Central memory CD8-positive, alpha-beta T cell (primary cell): Measurements from ENCODE around the gene ARAP1.

Experiments
- ATAC-seq: fragments of 150-1000 bp; cut with Tn5 transposase; replicated peaks from 2 replicates; pipeline ENCODE4 v1.10.0; 2022; ENCODE audit warnings: mild to moderate bottlenecking, moderate FRiP score, moderate number of reproducible peaks; ENCODE audit not compliant: poor library complexity, severe bottlenecking; ENCODE audit errors: extremely low read depth
- DNase-seq, 2 donors: peaks; one replicate each; pipeline ENCODE4 v3.0.0; 2021; ENCODE audit warnings: low spot score in 2 of 2
- H3K27ac Mint-ChIP-seq: one replicate; pipeline ENCODE4 v1.8.0; 2022; ENCODE audit warnings: low read depth, mild to moderate bottlenecking, moderate library complexity, mixed read lengths
- H3K27me3 Mint-ChIP-seq: one replicate; pipeline ENCODE4 v1.8.0; 2022; ENCODE audit warnings: mixed read lengths
- H3K36me3 Mint-ChIP-seq: one replicate; pipeline ENCODE4 v1.8.0; 2022; ENCODE audit warnings: mild to moderate bottlenecking, moderate library complexity, mixed read lengths; ENCODE audit not compliant: insufficient read depth
- H3K4me1 Mint-ChIP-seq: one replicate; pipeline ENCODE4 v1.8.0; 2022; ENCODE audit warnings: mixed read lengths
- H3K4me3 Mint-ChIP-seq: one replicate; pipeline ENCODE4 v1.8.0; 2022; ENCODE audit warnings: mild to moderate bottlenecking, moderate library complexity, mixed read lengths
- H3K9me3 Mint-ChIP-seq: one replicate; pipeline ENCODE4 v1.8.0; 2022; ENCODE audit warnings: mixed read lengths

ARAP1 gene

GRCh38 chr11:72741429-72741833 lies 10.8 kb downstream of the ARAP1 start:
- no peaks in the 10 kb centered on the region for H3K27me3 Mint-ChIP-seq
- H3K4me3 Mint-ChIP-seq: peak overlapping the region; percentile 33
- no peaks in the 10 kb centered on the region for H3K9me3 Mint-ChIP-seq
- DNase-seq (no peak), ATAC-seq (no peak)
- peaks cover 81% of the 10 kb centered on the region for H3K4me1 Mint-ChIP-seq
- H3K27ac Mint-ChIP-seq: peak overlapping the region; percentile 98
- H3K36me3 Mint-ChIP-seq: peaks cover 7% of the 10 kb centered on the region

GRCh38 chr11:72740562-72741428 lies 11.4 kb downstream of the ARAP1 start:
- DNase-seq (no peak), ATAC-seq (no peak)
- H3K36me3 Mint-ChIP-seq: peaks cover 11% of the 10 kb centered on the region
- no peaks in the 10 kb centered on the region for H3K27me3 Mint-ChIP-seq
- H3K9me3 Mint-ChIP-seq: no peaks in the 10 kb centered on the region
- peak overlapping the region; percentile 33 for H3K4me3 Mint-ChIP-seq
- peaks cover 85% of the 10 kb centered on the region for H3K4me1 Mint-ChIP-seq
- peak overlapping the region; percentile 98 for H3K27ac Mint-ChIP-seq

GRCh38 chr11:72740060-72740424 lies 12.2 kb downstream of the ARAP1 start:
- Mint-ChIP-seq H3K4me1 (peaks cover 85% of the 10 kb centered on the region), H3K27me3 (no peaks in the 10 kb centered on the region), H3K9me3 (no peaks in the 10 kb centered on the region), H3K27ac (peak overlapping the region; percentile 98), H3K36me3 (peaks cover 11% of the 10 kb centered on the region), H3K4me3 (peak overlapping the region; percentile 47)
- ATAC-seq (no peak), DNase-seq (no peak)

- Mint-ChIP-seq H3K36me3 (peaks cover 11% of the 10 kb centered on the region), H3K4me3 (peak overlapping the region; percentile 66), H3K27ac (peak overlapping the region; percentile 98), H3K27me3 (no peaks in the 10 kb centered on the region), H3K4me1 (peaks cover 82% of the 10 kb centered on the region), H3K9me3 (no peaks in the 10 kb centered on the region)
- ATAC-seq: no peak
- DNase-seq: no peak
These were observed 12.8 kb downstream of the ARAP1 start for GRCh38 chr11:72739240-72740059.

GRCh38 chr11:72738199-72739141 lies 13.7 kb downstream of the ARAP1 start:
- no peaks in the 10 kb centered on the region for H3K27me3 Mint-ChIP-seq
- DNase-seq: no peak
- peaks cover 72% of the 10 kb centered on the region for H3K4me1 Mint-ChIP-seq
- peak overlapping the region; percentile 98 for H3K27ac Mint-ChIP-seq
- peak overlapping the region; percentile 66 for H3K4me3 Mint-ChIP-seq
- H3K9me3 Mint-ChIP-seq: no peaks in the 10 kb centered on the region
- peaks cover 11% of the 10 kb centered on the region for H3K36me3 Mint-ChIP-seq
- no peak for ATAC-seq

- Mint-ChIP-seq H3K9me3 (no peaks in the 10 kb centered on the region), H3K27me3 (no peaks in the 10 kb centered on the region), H3K36me3 (peaks cover 9% of the 10 kb centered on the region), H3K27ac (peak overlapping the region; percentile 98), H3K4me1 (peaks cover 73% of the 10 kb centered on the region), H3K4me3 (peak overlapping the region; percentile 58)
- DNase-seq (no peak), ATAC-seq (no peak)
These were observed 14.9 kb downstream of the ARAP1 start for GRCh38 chr11:72737336-72737735.

- Mint-ChIP-seq H3K4me1 (peaks cover 69% of the 10 kb centered on the region), H3K27me3 (no peaks in the 10 kb centered on the region), H3K4me3 (peak overlapping the region; percentile 58), H3K36me3 (peaks cover 8% of the 10 kb centered on the region), H3K27ac (peak overlapping the region; percentile 98), H3K9me3 (no peaks in the 10 kb centered on the region)
- peak; percentile 95 for ATAC-seq
- DNase-seq: peak; percentile 61 to 86
These were observed 15.6 kb downstream of the ARAP1 start for GRCh38 chr11:72736452-72737069.

GRCh38 chr11:72735495-72736027 lies 16.6 kb downstream of the ARAP1 start:
- H3K27me3 Mint-ChIP-seq: no peaks in the 10 kb centered on the region
- peak overlapping the region; percentile 98 for H3K27ac Mint-ChIP-seq
- ATAC-seq (no peak), DNase-seq (no peak)
- H3K9me3 Mint-ChIP-seq: no peaks in the 10 kb centered on the region
- no peak overlapping the region for H3K4me3 Mint-ChIP-seq
- peaks cover 66% of the 10 kb centered on the region for H3K4me1 Mint-ChIP-seq
- H3K36me3 Mint-ChIP-seq: peaks cover 8% of the 10 kb centered on the region

GRCh38 chr11:72732329-72732728 lies 19.9 kb downstream of the ARAP1 start:
- DNase-seq (no peak), ATAC-seq (no peak)
- Mint-ChIP-seq H3K27ac (peak overlapping the region; percentile 96), H3K9me3 (no peaks in the 10 kb centered on the region), H3K27me3 (no peaks in the 10 kb centered on the region), H3K4me1 (peaks cover 39% of the 10 kb centered on the region), H3K4me3 (no peak overlapping the region), H3K36me3 (peaks cover 13% of the 10 kb centered on the region)

GRCh38 chr11:72730737-72731136 lies 21.5 kb downstream of the ARAP1 start:
- Mint-ChIP-seq H3K4me3 (no peak overlapping the region), H3K9me3 (no peaks in the 10 kb centered on the region), H3K36me3 (peaks cover 10% of the 10 kb centered on the region), H3K4me1 (peaks cover 31% of the 10 kb centered on the region), H3K27ac (peak overlapping the region; percentile 96), H3K27me3 (no peaks in the 10 kb centered on the region)
- DNase-seq: no peak
- ATAC-seq: no peak

GRCh38 chr11:72730243-72730642 lies 22.0 kb downstream of the ARAP1 start:
- no peak overlapping the region for H3K4me3 Mint-ChIP-seq
- DNase-seq (no peak), ATAC-seq (no peak)
- peak overlapping the region; percentile 96 for H3K27ac Mint-ChIP-seq
- H3K9me3 Mint-ChIP-seq: no peaks in the 10 kb centered on the region
- peaks cover 14% of the 10 kb centered on the region for H3K36me3 Mint-ChIP-seq
- H3K4me1 Mint-ChIP-seq: peaks cover 36% of the 10 kb centered on the region
- no peaks in the 10 kb centered on the region for H3K27me3 Mint-ChIP-seq
